KMS-11 (cell line): ENCODE results near the gene PAF1.

Experiments
- H2AFZ ChIP-seq: fragments of 200-600 bp; sonication (generic); 2 replicates; pipeline ENCODE4 v1.6.1; 2016; ENCODE audit warnings: antibody characterized with exemption, mixed run types, low read depth
- H3K27ac ChIP-seq: fragments of 200-600 bp; sonication (generic); 2 replicates; pipeline ENCODE4 v1.6.1; 2016; ENCODE audit warnings: mild to moderate bottlenecking, mixed run types
- H3K27me3 ChIP-seq: fragments of 200-600 bp; sonication (generic); 2 replicates; pipeline ENCODE4 v1.6.1; 2017; ENCODE audit warnings: mild to moderate bottlenecking, low read depth, mixed run types, moderate library complexity; ENCODE audit not compliant: insufficient read depth
- H3K36me3 ChIP-seq: fragments of 200-600 bp; sonication (generic); 2 replicates; pipeline ENCODE4 v1.6.1; 2017; ENCODE audit warnings: mild to moderate bottlenecking, mixed run types; ENCODE audit not compliant: insufficient read depth
- H3K4me1 ChIP-seq: fragments of 200-600 bp; sonication (generic); 2 replicates; pipeline ENCODE4 v1.6.1; 2016; ENCODE audit warnings: mild to moderate bottlenecking, low read depth, mixed run types; ENCODE audit not compliant: poor library complexity, severe bottlenecking
- H3K4me2 ChIP-seq: fragments of 200-600 bp; sonication (generic); 2 replicates; pipeline ENCODE4 v1.7.0; 2016; ENCODE audit warnings: mild to moderate bottlenecking, mixed run types
- H3K4me3 ChIP-seq: fragments of 200-600 bp; sonication (generic); IDR thresholded peaks from 2 replicates; pipeline ENCODE4 v1.6.1; 2017; ENCODE audit warnings: low read depth, low read length, mixed read lengths; ENCODE audit not compliant: insufficient read depth
- H3K79me2 ChIP-seq: fragments of 200-600 bp; sonication (generic); 2 replicates; pipeline ENCODE4 v1.6.1; 2016; ENCODE audit warnings: low read depth, mixed run types; ENCODE audit not compliant: insufficient read depth
- H3K9ac ChIP-seq: fragments of 200-600 bp; sonication (generic); 2 replicates; pipeline ENCODE4 v1.6.1; 2016; ENCODE audit warnings: mild to moderate bottlenecking, mixed run types
- H4K20me1 ChIP-seq: fragments of 200-600 bp; sonication (generic); 2 replicates; pipeline ENCODE4 v1.6.1; 2016; ENCODE audit warnings: mild to moderate bottlenecking, mixed run types; ENCODE audit not compliant: insufficient read depth
- CTCF ChIP-seq: fragments of 200-600 bp; sonication (generic); conservative IDR thresholded peaks from 2 replicates; pipeline ENCODE4 v1.6.1; 2017; ENCODE audit warnings: low read depth, mild to moderate bottlenecking, antibody characterized with exemption, low read length, moderate library complexity, mixed read lengths

Gene PAF1

GRCh38 chr19:39406656-39407409, 15.9 kb upstream of the PAF1 start, which contains the start of gene ZFP36:
Gene ZFP36, plus strand, starts transcription at chr19:39406847. Its CDS starts 58 bp downstream, at chr19:39406905.
- no peaks in the 10 kb centered on the region for H3K27me3 ChIP-seq
- H3K79me2 ChIP-seq: peaks cover 24% of the 10 kb centered on the region
- H3K4me1 ChIP-seq: peaks cover 67% of the 10 kb centered on the region
- no peaks in the 10 kb centered on the region for H4K20me1 ChIP-seq
- H3K27ac ChIP-seq: peak within 1 kb of the TSS; percentile 61
- H3K9ac ChIP-seq: peak within 1 kb of the TSS; percentile 53
- H3K4me3 ChIP-seq: no peak within 1 kb of the TSS
- H2AFZ ChIP-seq: peak within 1 kb of the TSS; percentile 23; the same call in 1 of the 2 replicates
- H3K4me2 ChIP-seq: peak within 1 kb of the TSS; percentile 98
- H3K36me3 ChIP-seq: no peaks in the 10 kb centered on the region
- no peak for TF ChIP-seq CTCF

GRCh38 chr19:39405958-39406655, 15.2 kb upstream of the PAF1 start:
- H3K27ac ChIP-seq: peak overlapping the region; percentile 6; the same call in 1 of the 2 replicates

GRCh38 chr19:39405261-39405957, 14.5 kb upstream of the PAF1 start:
- Histone ChIP-seq H3K36me3 (no peaks in the 10 kb centered on the region), H3K4me3 (no peak overlapping the region), H3K4me1 (peaks cover 67% of the 10 kb centered on the region), H2AFZ (no peak overlapping the region), H3K79me2 (peaks cover 24% of the 10 kb centered on the region), H3K27me3 (no peaks in the 10 kb centered on the region), H3K4me2 (peak overlapping the region; percentile 98), H3K27ac (peak overlapping the region; percentile 6; the same call in 1 of the 2 replicates), H4K20me1 (no peaks in the 10 kb centered on the region), H3K9ac (no peak overlapping the region; the same call in 1 of the 2 replicates)
- no peak for TF ChIP-seq CTCF

More at GRCh38 chr19:39405958-39406655, 15.2 kb upstream of the PAF1 start:
- TF ChIP-seq CTCF: no peak
- H3K79me2 ChIP-seq: peaks cover 24% of the 10 kb centered on the region
- no peaks in the 10 kb centered on the region for H4K20me1 ChIP-seq
- peaks cover 67% of the 10 kb centered on the region for H3K4me1 ChIP-seq
- peak overlapping the region; percentile 28; the same call in 1 of the 2 replicates for H3K9ac ChIP-seq
- peak overlapping the region; percentile 98 for H3K4me2 ChIP-seq
- no peaks in the 10 kb centered on the region for H3K36me3 ChIP-seq
- H3K4me3 ChIP-seq: no peak overlapping the region
- peak overlapping the region; percentile 23; the same call in 1 of the 2 replicates for H2AFZ ChIP-seq
- no peaks in the 10 kb centered on the region for H3K27me3 ChIP-seq
